GM12865 (cell line): ENCODE measurements around the gene KLHL3.

Experiments
- DNase-seq: peaks from one replicate; pipeline ENCODE4 v3.0.0; 2010; ENCODE audit warnings: low read depth
- H3K4me3 ChIP-seq: 2 replicates; pipeline ENCODE4 v1.5.1; 2011; ENCODE audit warnings: mild to moderate bottlenecking, low read depth, low read length, control low read depth
- TF ChIP-seq, protein P1 (sequence below): IDR thresholded peaks from 2 replicates; pipeline ENCODE4 v1.5.1; 2011; ENCODE audit warnings: low read length, control low read depth, low read depth, inconsistent platforms; ENCODE audit not compliant: insufficient read depth; ENCODE audit errors: missing control alignments

KLHL3 gene

DNA sequence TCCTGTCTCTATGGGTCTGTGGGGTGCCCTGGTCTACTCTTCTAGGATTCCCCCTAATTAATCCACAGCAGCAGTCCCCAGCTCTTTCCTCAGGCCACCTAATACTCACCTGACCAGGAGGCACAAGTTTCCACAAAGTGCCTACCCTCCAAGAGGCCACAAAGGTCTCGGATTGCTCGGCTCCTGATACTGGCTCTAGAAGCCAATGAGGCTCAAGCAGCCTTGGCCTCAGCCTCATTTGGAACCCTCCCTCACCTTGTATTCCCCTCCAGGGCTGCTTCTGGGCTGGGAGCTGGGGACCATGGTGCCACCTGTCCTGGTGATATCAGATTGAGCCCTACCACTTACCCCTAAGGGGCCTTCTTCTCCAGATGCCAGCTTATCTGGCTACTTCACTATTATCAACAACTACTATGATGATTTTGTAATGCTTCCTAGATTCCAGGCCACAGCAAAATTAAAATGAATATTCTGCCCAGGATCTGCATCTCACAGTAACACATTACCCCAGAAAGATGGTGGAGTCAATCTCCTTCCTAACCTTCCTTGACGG lies 133.1 kb downstream of the KLHL3 start:
- no peak overlapping the region for H3K4me3 ChIP-seq
- TF ChIP-seq, protein P1, sequence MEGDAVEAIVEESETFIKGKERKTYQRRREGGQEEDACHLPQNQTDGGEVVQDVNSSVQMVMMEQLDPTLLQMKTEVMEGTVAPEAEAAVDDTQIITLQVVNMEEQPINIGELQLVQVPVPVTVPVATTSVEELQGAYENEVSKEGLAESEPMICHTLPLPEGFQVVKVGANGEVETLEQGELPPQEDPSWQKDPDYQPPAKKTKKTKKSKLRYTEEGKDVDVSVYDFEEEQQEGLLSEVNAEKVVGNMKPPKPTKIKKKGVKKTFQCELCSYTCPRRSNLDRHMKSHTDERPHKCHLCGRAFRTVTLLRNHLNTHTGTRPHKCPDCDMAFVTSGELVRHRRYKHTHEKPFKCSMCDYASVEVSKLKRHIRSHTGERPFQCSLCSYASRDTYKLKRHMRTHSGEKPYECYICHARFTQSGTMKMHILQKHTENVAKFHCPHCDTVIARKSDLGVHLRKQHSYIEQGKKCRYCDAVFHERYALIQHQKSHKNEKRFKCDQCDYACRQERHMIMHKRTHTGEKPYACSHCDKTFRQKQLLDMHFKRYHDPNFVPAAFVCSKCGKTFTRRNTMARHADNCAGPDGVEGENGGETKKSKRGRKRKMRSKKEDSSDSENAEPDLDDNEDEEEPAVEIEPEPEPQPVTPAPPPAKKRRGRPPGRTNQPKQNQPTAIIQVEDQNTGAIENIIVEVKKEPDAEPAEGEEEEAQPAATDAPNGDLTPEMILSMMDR, result no peak
- DNase-seq, result no peak

DNA sequence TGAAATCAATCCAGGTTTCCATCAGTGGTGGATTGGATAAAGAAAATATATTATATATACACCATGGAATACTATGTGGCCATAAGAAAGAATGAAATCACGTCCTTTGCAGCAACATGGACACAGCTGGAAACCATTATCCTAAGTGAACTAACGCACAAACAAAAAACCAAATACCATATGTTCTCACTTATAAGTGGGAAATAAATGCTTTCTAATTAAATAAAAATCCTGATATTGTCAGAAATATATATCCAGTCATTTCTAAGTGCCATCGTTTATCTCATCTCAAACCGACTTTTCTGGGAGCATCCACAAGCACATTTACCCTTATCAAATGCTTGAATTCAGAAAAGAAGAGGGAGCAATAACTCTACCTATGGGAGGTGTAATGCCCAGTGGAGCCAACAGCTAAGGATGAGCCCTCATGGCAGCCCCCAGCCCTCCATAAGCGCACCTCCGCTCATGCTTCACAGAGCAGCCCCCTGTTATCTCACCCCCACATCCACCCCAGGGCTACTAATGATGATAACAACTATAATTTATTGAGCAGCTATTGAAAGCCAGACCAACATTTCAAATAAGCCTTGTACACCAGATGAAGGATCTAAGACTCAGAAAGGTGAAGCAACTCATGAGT lies 135.0 kb downstream of the KLHL3 start:
- DNase-seq, result no peak
- H3K4me3 ChIP-seq, result no peak overlapping the region
- TF ChIP-seq, protein P1, result no peak

DNA sequence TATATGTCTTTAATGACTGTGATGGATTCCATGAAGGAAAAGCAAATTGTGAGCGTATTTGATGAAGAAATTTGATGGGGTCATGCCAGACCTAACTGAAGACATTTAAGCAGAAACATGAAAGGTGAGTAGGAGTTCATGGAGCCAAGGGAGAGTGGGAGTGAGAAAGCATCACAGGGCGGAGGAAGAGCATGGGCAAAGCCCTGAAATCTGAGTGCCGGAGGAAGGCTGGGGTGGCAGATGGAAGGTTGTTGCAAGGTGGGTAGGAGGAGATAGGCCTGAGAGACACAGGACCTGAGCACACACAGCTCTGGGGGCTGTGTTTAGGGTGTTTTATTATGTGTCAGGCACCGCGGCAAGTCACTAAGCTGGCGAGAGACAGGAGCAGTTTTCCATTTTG lies 136.4 kb downstream of the KLHL3 start:
- H3K4me3 ChIP-seq, result no peak overlapping the region
- no peak for DNase-seq
- TF ChIP-seq, protein P1, result no peak

DNA sequence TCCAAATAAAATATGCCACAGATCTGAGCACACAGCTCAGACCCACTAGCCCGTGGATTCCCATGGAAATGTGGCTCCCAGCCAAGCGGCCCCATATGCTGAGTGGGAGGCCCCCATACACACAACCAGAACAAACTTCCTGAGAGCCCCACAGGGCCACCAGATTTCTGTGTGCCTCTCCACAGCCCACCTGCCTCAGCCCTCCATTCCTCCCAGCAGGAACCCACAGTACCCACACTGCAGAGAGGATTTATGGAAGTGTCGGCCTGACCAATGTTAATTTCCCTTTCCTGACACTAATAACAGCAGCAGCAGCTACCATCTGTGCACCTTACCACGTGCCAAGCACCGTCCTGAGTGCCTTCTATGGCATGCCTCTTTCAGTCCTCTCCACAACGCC lies 137.5 kb downstream of the KLHL3 start:
- no peak for DNase-seq
- no peak overlapping the region for H3K4me3 ChIP-seq
- TF ChIP-seq, protein P1, result no peak

DNA sequence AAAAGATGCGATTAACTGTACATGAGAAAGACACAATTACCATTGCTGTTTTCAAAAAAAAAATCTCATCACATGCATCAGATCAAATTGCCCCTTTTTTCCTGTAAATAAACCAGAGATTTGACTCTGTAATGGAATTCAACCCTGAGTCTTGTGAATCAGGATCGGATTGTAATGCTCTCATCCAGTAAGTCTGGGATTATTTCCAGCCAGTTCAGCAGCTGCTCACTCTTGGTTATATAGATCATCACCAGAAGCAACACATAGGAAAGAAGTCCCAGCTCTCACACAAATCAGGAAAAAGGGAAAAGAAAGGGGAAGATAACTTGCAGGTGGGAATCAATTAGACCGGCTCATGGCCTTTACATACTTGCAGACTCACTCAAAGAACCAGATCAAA lies 138.9 kb downstream of the KLHL3 start:
- no peak for DNase-seq
- TF ChIP-seq, protein P1, result no peak
- no peak overlapping the region for H3K4me3 ChIP-seq

DNA sequence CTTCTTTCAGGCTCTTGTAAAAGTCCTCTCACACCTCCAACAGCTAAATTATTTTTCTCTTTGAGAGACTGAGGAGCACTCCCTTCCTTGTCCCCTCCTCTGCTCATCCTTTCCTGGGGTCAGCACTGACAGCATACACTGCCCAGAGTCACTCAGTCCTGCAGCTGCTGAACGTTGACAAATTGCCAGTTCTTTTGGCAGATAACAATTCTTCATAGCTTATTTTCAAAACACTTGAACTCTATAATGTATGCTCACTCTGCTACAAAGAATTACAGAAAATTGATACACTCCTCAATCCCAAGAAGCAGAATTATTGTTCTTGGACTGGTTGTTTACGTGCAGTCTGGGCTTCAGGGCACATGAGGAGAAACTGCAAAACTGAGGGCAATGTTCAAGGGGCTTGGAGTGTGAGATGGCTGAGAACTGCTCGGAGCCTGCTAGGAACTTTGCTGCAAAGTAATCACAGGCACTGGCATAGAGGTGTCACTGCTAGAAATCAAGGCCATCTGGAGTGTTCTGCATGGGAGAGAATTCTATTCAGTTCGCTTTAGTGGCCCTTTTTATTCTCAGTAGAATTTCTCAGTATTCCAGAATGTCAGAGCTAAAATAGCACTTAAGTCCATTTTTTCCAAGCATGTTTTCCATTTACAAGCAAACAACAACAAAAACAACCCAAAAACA lies 140.4 kb downstream of the KLHL3 start:
- TF ChIP-seq, protein P1, result no peak
- DNase-seq, result no peak
- H3K4me3 ChIP-seq, result no peak overlapping the region
